H9 (cell line): ENCODE data around the gene DNAH12. TPM values are rescaled to one million over a fixed set of nuclear protein-coding genes. Genes with fewer than 3 reads are reported as not detected.
A peak's percentile ranks its signal among the peaks of the same experiment; 100 is the strongest.

Source experiments
- DNase-seq: peaks from one replicate; pipeline ENCODE4 v3.0.0-alpha.2; 2017
- H2AFZ ChIP-seq: one replicate; pipeline ENCODE4 v1.6.1; 2013; ENCODE audit warnings: mild to moderate bottlenecking, low read length, control low read depth, moderate library complexity
- H2AK5ac ChIP-seq: 2 replicates; pipeline ENCODE4 v1.6.1; 2013; ENCODE audit warnings: low read length, control low read depth, mixed read lengths; ENCODE audit not compliant: insufficient read length
- H2BK120ac ChIP-seq: one replicate; pipeline ENCODE4 v1.6.1; 2013; ENCODE audit warnings: low read depth, mild to moderate bottlenecking, low read length, control low read depth, inconsistent platforms; ENCODE audit not compliant: poor library complexity, severe bottlenecking
- H2BK12ac ChIP-seq: 2 replicates; pipeline ENCODE4 v1.6.1; 2013; ENCODE audit warnings: low read length, control low read depth, mixed read lengths, low read depth; ENCODE audit not compliant: insufficient read length
- H2BK15ac ChIP-seq: 2 replicates; pipeline ENCODE4 v1.6.1; 2013; ENCODE audit warnings: low read depth, low read length, control low read depth
- H2BK20ac ChIP-seq: one replicate; pipeline ENCODE4 v1.6.1; 2013; ENCODE audit warnings: low read depth, mild to moderate bottlenecking, low read length, control low read depth, inconsistent platforms; ENCODE audit not compliant: poor library complexity, severe bottlenecking
- H2BK5ac ChIP-seq: 2 replicates; pipeline ENCODE4 v1.6.1; 2013; ENCODE audit warnings: low read length, control low read depth, mixed read lengths; ENCODE audit not compliant: insufficient read length
- H3K14ac ChIP-seq: 2 replicates; pipeline ENCODE4 v1.6.1; 2013; ENCODE audit warnings: low read length, control low read depth; ENCODE audit not compliant: insufficient read depth
- H3K18ac ChIP-seq: 2 replicates; pipeline ENCODE4 v1.6.1; 2013; ENCODE audit warnings: low read depth, mild to moderate bottlenecking, mixed read lengths, low read length, control low read depth; ENCODE audit not compliant: insufficient read length
- H3K23ac ChIP-seq: 2 replicates; pipeline ENCODE4 v1.6.1; 2013; ENCODE audit warnings: low read length, control low read depth, mixed read lengths, low read depth; ENCODE audit not compliant: insufficient read length
- H3K23me2 ChIP-seq: 2 replicates; pipeline ENCODE4 v1.6.1; 2013; ENCODE audit warnings: low read depth, mild to moderate bottlenecking, mixed read lengths, low read length, control low read depth; ENCODE audit not compliant: insufficient read length, poor library complexity, severe bottlenecking
- H3K27ac ChIP-seq: 2 replicates; pipeline ENCODE4 v1.5.1; 2013; ENCODE audit warnings: low read length, control low read depth, mixed read lengths, low read depth; ENCODE audit not compliant: insufficient read length
- H3K27me3 ChIP-seq: 2 replicates; pipeline ENCODE4 v1.6.1; 2013; ENCODE audit warnings: low read length, control low read depth, inconsistent platforms; ENCODE audit not compliant: insufficient read depth
- H3K4ac ChIP-seq: 2 replicates; pipeline ENCODE4 v1.6.1; 2013; ENCODE audit warnings: low read depth, mild to moderate bottlenecking, control low read depth, inconsistent platforms, low read length, moderate library complexity
- H3K4me1 ChIP-seq: 2 replicates; pipeline ENCODE4 v1.6.1; 2013; ENCODE audit warnings: low read length, control low read depth, inconsistent platforms; ENCODE audit not compliant: insufficient read depth
- H3K4me2 ChIP-seq: 2 replicates; pipeline ENCODE4 v1.6.1; 2013; ENCODE audit warnings: low read length, control low read depth, mixed read lengths; ENCODE audit not compliant: insufficient read length, insufficient read depth
- H3K56ac ChIP-seq: 2 replicates; pipeline ENCODE4 v1.6.1; 2013; ENCODE audit warnings: low read depth, mild to moderate bottlenecking, mixed read lengths, low read length, control low read depth; ENCODE audit not compliant: insufficient read length
- H3K79me1 ChIP-seq: 2 replicates; pipeline ENCODE4 v1.6.1; 2013; ENCODE audit warnings: low read depth, mild to moderate bottlenecking, moderate library complexity, low read length, control low read depth, inconsistent platforms; ENCODE audit not compliant: insufficient read depth, poor library complexity, severe bottlenecking
- H3K79me2 ChIP-seq: 2 replicates; pipeline ENCODE4 v1.6.1; 2013; ENCODE audit warnings: low read length, control low read depth, inconsistent platforms; ENCODE audit not compliant: insufficient read depth
- H3K9ac ChIP-seq: 2 replicates; pipeline ENCODE4 v1.6.1; 2013; ENCODE audit warnings: low read length, control low read depth, mixed read lengths; ENCODE audit not compliant: insufficient read length; ENCODE audit errors: extremely low read depth
- H3K9me3 ChIP-seq: one replicate; pipeline ENCODE4 v1.6.1; 2013; ENCODE audit warnings: low read depth, low read length, inconsistent platforms; ENCODE audit not compliant: control insufficient read depth
- H3T11ph ChIP-seq: one replicate; pipeline ENCODE4 v1.6.1; 2013; ENCODE audit warnings: mild to moderate bottlenecking, low read length, control low read depth, inconsistent platforms
- H4K20me1 ChIP-seq: one replicate; pipeline ENCODE4 v1.6.1; 2013; ENCODE audit not compliant: control insufficient read depth, insufficient read length, insufficient read depth
- H4K5ac ChIP-seq: 2 replicates; pipeline ENCODE4 v1.6.1; 2013; ENCODE audit warnings: low read depth, mild to moderate bottlenecking, mixed read lengths, low read length, control low read depth; ENCODE audit not compliant: insufficient read length
- H4K8ac ChIP-seq: replicated peaks from 2 replicates; pipeline ENCODE4 v1.6.1; 2013; ENCODE audit warnings: low read length, control low read depth, mixed read lengths, low read depth; ENCODE audit not compliant: insufficient read length
- H4K91ac ChIP-seq: 2 replicates; pipeline ENCODE4 v1.6.1; 2013; ENCODE audit warnings: low read depth, mild to moderate bottlenecking, moderate library complexity, mixed read lengths, low read length, control low read depth; ENCODE audit not compliant: insufficient read length
- H3K27ac Mint-ChIP-seq, 3 experiments: 2 replicates in 2 of 3; 3 replicates in 1 of 3; pipeline ENCODE4 v1.8.0; 2020 to 2021; ENCODE audit warnings: mixed read lengths in 3 of 3, mild to moderate bottlenecking in 1 of 3, moderate library complexity in 1 of 3
- H3K27me3 Mint-ChIP-seq: 2 replicates; pipeline ENCODE4 v1.8.0; 2021; ENCODE audit warnings: low read depth, mild to moderate bottlenecking, moderate library complexity, mixed read lengths
- H3K36me3 Mint-ChIP-seq, 3 experiments: 2 replicates in 2 of 3; 3 replicates in 1 of 3; pipeline ENCODE4 v1.8.0; 2020 to 2021; ENCODE audit warnings: low read depth in 3 of 3, mixed read lengths in 3 of 3; ENCODE audit not compliant: insufficient read depth in 1 of 3
- H3K4me1 Mint-ChIP-seq, 2 experiments: 2 replicates each; pipeline ENCODE4 v1.8.0; 2020; ENCODE audit warnings: mixed read lengths in 2 of 2
- H3K4me3 Mint-ChIP-seq, 2 experiments: 2 replicates in 1 of 2; 3 replicates in 1 of 2; pipeline ENCODE4 v1.8.0; 2020 to 2021; ENCODE audit warnings: mild to moderate bottlenecking in 2 of 2, mixed read lengths in 2 of 2, moderate library complexity in 1 of 2
- H3K9me3 Mint-ChIP-seq, 2 experiments: 2 replicates in 1 of 2; 3 replicates in 1 of 2; pipeline ENCODE4 v1.8.0; 2020; ENCODE audit warnings: mild to moderate bottlenecking in 2 of 2, mixed read lengths in 2 of 2, moderate library complexity in 1 of 2
- WGBS: extraction: QIAGEN DNeasy Blood & Tissue Kit; methylation state at CpG from one replicate; pipeline ENCODE4 v1.1.7; 2013; ENCODE audit warnings: missing lambda C conversion rate, low lambda C conversion rate, mixed read lengths; ENCODE audit not compliant: insufficient read length; ENCODE audit errors: extremely low coverage; 5-methylcytosine and 5-hydroxymethylcytosine counted together
- total RNA-seq: library from RNA; stranded (reverse); gene quantifications from 2 replicates; pipeline ENCODE4 v1.2.1, GENCODE V29; 2021
- TF ChIP-seq, protein P1 (sequence below): fragments of 200-600 bp; sonication (generic); conservative IDR thresholded peaks from 3 replicates; pipeline ENCODE4 v1.8.0; 2021; ENCODE audit warnings: antibody characterized with exemption, mild to moderate bottlenecking

DNAH12 gene
- total RNA-seq, 1 experiment from 2014 or later = not detected

DNA sequence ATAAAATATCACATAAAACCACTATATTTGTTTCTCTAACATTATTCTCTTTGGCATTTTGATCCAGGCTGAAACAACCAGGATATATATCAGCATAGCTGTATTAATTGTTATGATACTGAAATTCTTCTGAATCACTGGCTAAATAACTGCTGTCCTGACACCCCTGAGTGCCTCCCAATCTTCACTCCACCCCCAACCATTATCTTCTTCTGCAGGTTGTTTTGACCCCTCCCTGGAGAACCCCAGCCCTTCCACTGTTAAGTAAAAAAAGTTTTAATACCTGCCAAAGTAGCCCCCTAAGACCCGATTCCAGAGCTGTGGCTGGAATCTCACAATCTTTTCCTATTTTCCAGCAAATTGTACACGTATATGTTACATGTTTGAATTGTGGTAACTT is 124.1 kb downstream of the DNAH12 start:
- Histone ChIP-seq H3K23me2 (no peaks in the 10 kb centered on the region), H2BK15ac (no peak overlapping the region), H3K9ac (no peak overlapping the region), H2BK20ac (no peak overlapping the region), H3K9me3 (no peaks in the 10 kb centered on the region), H2AK5ac (no peak overlapping the region), H3K4me1 (no peaks in the 10 kb centered on the region), H2AFZ (no peak overlapping the region), H3K23ac (no peak overlapping the region), H3K4ac (no peak overlapping the region), H2BK120ac (no peak overlapping the region), H2BK5ac (no peak overlapping the region), H3K14ac (no peak overlapping the region), H3K18ac (no peak overlapping the region), H4K8ac (no peak overlapping the region), H3K56ac (no peak overlapping the region), H4K5ac (no peak overlapping the region), H2BK12ac (no peak overlapping the region), H4K20me1 (no peaks in the 10 kb centered on the region), H3K4me2 (no peak overlapping the region), H3K79me2 (no peaks in the 10 kb centered on the region), H3K79me1 (no peaks in the 10 kb centered on the region), H3T11ph (no peak overlapping the region), H3K27me3 (no peaks in the 10 kb centered on the region), H4K91ac (no peak overlapping the region), H3K27ac (no peak overlapping the region)
- Mint-ChIP-seq H3K4me3 (no peak overlapping the region), H3K27me3 (no peaks in the 10 kb centered on the region), H3K4me1 (peaks cover 5 to 6% of the 10 kb centered on the region in 2 experiments), H3K36me3 (no peaks in the 10 kb centered on the region), H3K9me3 (no peaks in the 10 kb centered on the region), H3K27ac (peak overlapping the region in 1 of 3 experiments; percentile 60; a peak in 2 of 7 replicates)
- TF ChIP-seq, protein P1, sequence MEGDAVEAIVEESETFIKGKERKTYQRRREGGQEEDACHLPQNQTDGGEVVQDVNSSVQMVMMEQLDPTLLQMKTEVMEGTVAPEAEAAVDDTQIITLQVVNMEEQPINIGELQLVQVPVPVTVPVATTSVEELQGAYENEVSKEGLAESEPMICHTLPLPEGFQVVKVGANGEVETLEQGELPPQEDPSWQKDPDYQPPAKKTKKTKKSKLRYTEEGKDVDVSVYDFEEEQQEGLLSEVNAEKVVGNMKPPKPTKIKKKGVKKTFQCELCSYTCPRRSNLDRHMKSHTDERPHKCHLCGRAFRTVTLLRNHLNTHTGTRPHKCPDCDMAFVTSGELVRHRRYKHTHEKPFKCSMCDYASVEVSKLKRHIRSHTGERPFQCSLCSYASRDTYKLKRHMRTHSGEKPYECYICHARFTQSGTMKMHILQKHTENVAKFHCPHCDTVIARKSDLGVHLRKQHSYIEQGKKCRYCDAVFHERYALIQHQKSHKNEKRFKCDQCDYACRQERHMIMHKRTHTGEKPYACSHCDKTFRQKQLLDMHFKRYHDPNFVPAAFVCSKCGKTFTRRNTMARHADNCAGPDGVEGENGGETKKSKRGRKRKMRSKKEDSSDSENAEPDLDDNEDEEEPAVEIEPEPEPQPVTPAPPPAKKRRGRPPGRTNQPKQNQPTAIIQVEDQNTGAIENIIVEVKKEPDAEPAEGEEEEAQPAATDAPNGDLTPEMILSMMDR = no peak
- DNase-seq = no peak
- WGBS = no CpG with 5 or more reads among the region's 2 CpGs
